Parathyroid adenoma (tissue), 2 donors: Measurements from ENCODE around the gene MIER2.

Experiments used
- H2AFZ ChIP-seq: fragments of 300-600 bp; sonication (generic); one replicate; pipeline ENCODE4 v1.7.0; 2017; ENCODE audit warnings: antibody characterized with exemption, mild to moderate bottlenecking
- H3K27ac ChIP-seq: fragments of 300-600 bp; sonication (generic); one replicate; pipeline ENCODE4 v1.7.0; 2017
- H3K27me3 ChIP-seq: fragments of 300-600 bp; sonication (generic); one replicate; pipeline ENCODE4 v1.7.0; 2017; ENCODE audit warnings: low read length; ENCODE audit not compliant: control insufficient read depth, insufficient read depth
- H3K36me3 ChIP-seq: fragments of 300-600 bp; sonication (generic); one replicate; pipeline ENCODE4 v1.7.0; 2017; ENCODE audit warnings: low read length; ENCODE audit not compliant: control insufficient read depth, insufficient read depth
- H3K4me1 ChIP-seq: fragments of 300-600 bp; sonication (generic); one replicate; pipeline ENCODE4 v1.7.0; 2017; ENCODE audit warnings: control low read depth
- H3K4me2 ChIP-seq: fragments of 300-600 bp; sonication (generic); one replicate; pipeline ENCODE4 v1.7.0; 2017; ENCODE audit warnings: low read length
- H3K4me3 ChIP-seq: fragments of 300-600 bp; sonication (generic); one replicate; pipeline ENCODE4 v1.7.0; 2017; ENCODE audit warnings: low read depth, low read length
- H3K79me2 ChIP-seq: fragments of 300-600 bp; sonication (generic); one replicate; pipeline ENCODE4 v1.7.0; 2017; ENCODE audit warnings: control low read depth
- H3K9ac ChIP-seq: fragments of 300-600 bp; sonication (generic); one replicate; pipeline ENCODE4 v1.7.0; 2017; ENCODE audit warnings: mild to moderate bottlenecking
- H3K9me3 ChIP-seq: fragments of 300-600 bp; sonication (generic); one replicate; pipeline ENCODE4 v1.7.0; 2017; ENCODE audit warnings: low read length; ENCODE audit not compliant: control insufficient read depth
- CTCF ChIP-seq: fragments of 300-600 bp; sonication (generic); IDR thresholded peaks from one replicate; pipeline ENCODE4 v1.7.0; 2017; ENCODE audit warnings: antibody characterized with exemption, mild to moderate bottlenecking
- donor health status: primary hyperparathyroidism.

MIER2 gene

DNA sequence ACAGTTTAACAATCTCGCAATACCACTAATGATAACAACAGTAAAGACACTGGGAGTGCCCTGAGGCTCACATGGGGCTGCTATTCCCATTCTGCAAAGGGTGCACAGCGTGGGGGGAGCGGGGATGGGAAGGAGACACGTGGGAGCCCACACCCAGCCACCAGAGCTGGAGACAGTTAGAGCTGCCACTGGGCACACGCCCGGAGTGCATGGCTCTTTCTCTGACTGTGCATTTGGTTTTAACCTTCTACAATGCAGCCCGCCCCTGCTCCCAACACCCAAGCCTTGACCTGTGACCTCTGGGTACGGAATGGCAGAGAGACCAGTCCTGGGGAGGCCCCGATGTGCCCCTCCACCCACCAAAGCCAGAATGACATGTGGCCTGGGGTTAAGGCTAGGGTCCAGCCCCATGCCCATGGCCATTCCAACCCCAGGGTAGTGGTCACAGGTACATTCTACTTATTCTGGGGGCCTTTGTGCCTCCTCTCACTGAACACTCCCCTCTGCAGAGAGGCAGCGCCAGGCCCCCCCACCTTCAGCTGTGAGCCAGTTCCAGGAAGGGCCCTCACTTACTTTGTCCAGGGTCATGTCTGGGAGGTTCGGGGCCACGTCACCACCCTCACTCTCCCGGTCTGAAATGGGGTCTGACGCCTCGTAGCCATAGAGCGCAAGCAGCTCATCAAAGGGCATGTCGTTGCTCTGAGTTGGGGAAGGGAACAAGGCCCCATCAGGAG lies 17.1 kb downstream of the MIER2 start:
- peaks cover 39% of the 10 kb centered on the region for H3K79me2 ChIP-seq
- no peak overlapping the region for H3K9ac ChIP-seq
- H3K36me3 ChIP-seq = no peaks in the 10 kb centered on the region
- no peak overlapping the region for H2AFZ ChIP-seq
- H3K4me1 ChIP-seq = no peaks in the 10 kb centered on the region
- no peak for TF ChIP-seq CTCF
- no peaks in the 10 kb centered on the region for H3K27me3 ChIP-seq
- H3K4me2 ChIP-seq = no peak overlapping the region
- no peak overlapping the region for H3K4me3 ChIP-seq
- no peak overlapping the region for H3K27ac ChIP-seq
- no peaks in the 10 kb centered on the region for H3K9me3 ChIP-seq

DNA sequence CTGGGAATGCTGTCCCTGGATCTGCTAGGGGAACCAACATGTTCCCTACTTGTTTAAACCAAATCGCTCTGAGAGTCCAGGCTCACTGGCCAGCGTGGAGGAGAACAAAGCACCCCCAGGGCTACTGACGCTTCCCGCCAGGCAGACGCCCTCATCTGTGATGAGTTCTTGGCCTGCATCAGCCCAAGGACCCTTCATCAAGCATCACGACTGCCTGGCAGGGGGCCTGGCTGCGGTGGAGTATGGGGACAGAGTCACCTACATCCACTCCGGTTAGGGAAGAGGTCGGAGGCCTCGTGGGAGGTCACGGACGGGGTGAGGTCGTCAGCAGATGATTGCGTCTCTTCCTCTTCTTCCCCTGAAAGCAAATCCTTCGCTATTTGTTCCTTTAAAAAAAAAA lies 17.7 kb downstream of the MIER2 start:
- Histone ChIP-seq H3K27ac (no peak overlapping the region), H3K9ac (no peak overlapping the region), H3K36me3 (no peaks in the 10 kb centered on the region), H3K4me3 (no peak overlapping the region), H3K9me3 (no peaks in the 10 kb centered on the region), H3K27me3 (no peaks in the 10 kb centered on the region), H3K4me1 (no peaks in the 10 kb centered on the region), H2AFZ (no peak overlapping the region), H3K79me2 (peaks cover 39% of the 10 kb centered on the region), H3K4me2 (no peak overlapping the region)
- TF ChIP-seq CTCF = no peak

DNA sequence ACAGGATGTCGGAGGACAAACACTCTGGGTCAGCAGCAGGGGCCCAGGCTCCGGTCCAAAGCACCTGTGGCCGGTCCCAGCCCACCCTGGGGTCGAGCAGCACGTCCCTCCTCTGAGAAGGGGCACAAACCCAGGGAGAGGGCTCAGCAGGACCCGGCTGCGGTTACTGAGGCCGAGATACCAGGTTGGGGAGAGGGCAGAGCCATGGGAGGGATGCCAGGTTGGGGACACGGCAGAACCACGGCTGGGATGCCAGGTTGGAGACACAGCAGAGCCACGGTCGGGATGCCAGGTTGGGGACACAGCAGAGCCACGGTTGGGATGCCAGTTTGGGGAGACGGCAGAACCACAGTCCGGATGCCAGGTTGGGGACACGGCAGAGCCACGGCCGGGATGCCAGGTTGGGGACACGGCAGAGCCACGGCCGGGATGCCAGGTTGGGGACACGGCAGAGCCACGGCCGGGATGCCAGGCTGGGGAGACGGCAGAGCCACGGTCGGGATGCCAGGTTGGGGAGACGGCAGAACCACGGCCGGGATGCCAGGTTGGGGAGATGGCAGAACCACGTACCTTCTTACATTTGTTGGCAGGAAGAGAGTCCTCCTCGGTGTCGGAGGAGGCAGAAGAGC lies 18.5 kb downstream of the MIER2 start:
- Histone ChIP-seq H3K36me3 (no peaks in the 10 kb centered on the region), H3K4me1 (no peaks in the 10 kb centered on the region), H3K4me3 (no peak overlapping the region), H3K27ac (no peak overlapping the region), H3K79me2 (peaks cover 35% of the 10 kb centered on the region), H3K9ac (no peak overlapping the region), H2AFZ (no peak overlapping the region), H3K27me3 (no peaks in the 10 kb centered on the region), H3K4me2 (no peak overlapping the region), H3K9me3 (no peaks in the 10 kb centered on the region)
- TF ChIP-seq CTCF = no peak

GRCh38 chr19:325173-325936 lies 19.2 kb downstream of the MIER2 start:
- Histone ChIP-seq H3K4me3 (no peak overlapping the region), H3K9ac (no peak overlapping the region), H3K9me3 (no peaks in the 10 kb centered on the region), H3K27me3 (no peaks in the 10 kb centered on the region), H3K4me1 (no peaks in the 10 kb centered on the region), H3K27ac (no peak overlapping the region), H3K79me2 (peaks cover 30% of the 10 kb centered on the region), H3K4me2 (no peak overlapping the region), H3K36me3 (no peaks in the 10 kb centered on the region), H2AFZ (no peak overlapping the region)
- no peak for TF ChIP-seq CTCF
